Measurements from ENCODE around the gene CBX3.

Gene CBX3

DNA sequence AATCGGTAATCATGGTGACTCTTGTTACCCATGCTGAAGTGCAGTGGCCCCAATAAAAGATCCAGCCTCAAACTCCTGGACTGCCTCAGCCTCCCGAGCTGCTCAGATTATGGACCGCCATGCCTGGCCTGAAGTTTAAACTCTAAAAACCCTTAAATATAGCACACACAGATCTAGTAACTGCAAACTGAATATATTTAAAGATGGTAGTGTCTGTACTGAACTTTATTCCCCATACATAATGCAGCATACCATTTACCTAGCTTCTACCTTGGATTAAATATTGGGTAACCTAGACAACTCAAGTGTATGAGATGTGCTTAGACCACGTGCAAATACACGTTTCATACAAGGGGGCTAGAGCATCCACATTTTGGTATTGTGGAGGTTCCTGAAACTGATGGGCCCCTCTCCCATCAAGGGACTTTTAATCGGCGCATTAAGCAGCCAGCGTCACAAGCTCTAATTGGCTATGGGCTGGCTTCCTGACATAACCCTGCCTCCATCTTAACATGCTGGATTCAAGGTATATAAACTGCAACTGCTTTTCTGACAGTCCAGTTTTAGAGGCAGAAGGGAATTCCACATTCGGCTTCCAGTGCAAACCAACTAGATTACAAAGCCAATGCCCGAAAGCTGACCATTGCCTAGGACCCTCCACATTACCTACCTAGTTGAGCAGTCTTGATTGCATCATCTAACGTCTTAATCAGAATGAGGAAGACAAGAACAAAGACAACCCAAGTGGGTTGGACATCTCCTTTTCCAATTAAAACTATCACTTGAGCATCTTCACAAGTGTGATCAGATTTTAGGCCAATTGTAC lies 14.0 kb upstream of the CBX3 start:
- no peak for DNase-seq (ENCODE audit: low read depth)
- H3K4me3 ChIP-seq (ENCODE audit: low read length), result no peak overlapping the region
- TF ChIP-seq, protein P1, sequence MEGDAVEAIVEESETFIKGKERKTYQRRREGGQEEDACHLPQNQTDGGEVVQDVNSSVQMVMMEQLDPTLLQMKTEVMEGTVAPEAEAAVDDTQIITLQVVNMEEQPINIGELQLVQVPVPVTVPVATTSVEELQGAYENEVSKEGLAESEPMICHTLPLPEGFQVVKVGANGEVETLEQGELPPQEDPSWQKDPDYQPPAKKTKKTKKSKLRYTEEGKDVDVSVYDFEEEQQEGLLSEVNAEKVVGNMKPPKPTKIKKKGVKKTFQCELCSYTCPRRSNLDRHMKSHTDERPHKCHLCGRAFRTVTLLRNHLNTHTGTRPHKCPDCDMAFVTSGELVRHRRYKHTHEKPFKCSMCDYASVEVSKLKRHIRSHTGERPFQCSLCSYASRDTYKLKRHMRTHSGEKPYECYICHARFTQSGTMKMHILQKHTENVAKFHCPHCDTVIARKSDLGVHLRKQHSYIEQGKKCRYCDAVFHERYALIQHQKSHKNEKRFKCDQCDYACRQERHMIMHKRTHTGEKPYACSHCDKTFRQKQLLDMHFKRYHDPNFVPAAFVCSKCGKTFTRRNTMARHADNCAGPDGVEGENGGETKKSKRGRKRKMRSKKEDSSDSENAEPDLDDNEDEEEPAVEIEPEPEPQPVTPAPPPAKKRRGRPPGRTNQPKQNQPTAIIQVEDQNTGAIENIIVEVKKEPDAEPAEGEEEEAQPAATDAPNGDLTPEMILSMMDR (conservative IDR thresholded peaks at IDR 0.05; ENCODE audit: low read depth, low read length), result no peak

- no peak overlapping the region for H3K4me3 ChIP-seq (ENCODE audit: low read length)
- TF ChIP-seq, protein P1 (conservative IDR thresholded peaks at IDR 0.05; ENCODE audit: low read depth, low read length), result no peak
- DNase-seq (ENCODE audit: low read depth), result no peak
Measured at GRCh38 chr7:26188206-26188956, 13.2 kb upstream of the CBX3 start.

DNA sequence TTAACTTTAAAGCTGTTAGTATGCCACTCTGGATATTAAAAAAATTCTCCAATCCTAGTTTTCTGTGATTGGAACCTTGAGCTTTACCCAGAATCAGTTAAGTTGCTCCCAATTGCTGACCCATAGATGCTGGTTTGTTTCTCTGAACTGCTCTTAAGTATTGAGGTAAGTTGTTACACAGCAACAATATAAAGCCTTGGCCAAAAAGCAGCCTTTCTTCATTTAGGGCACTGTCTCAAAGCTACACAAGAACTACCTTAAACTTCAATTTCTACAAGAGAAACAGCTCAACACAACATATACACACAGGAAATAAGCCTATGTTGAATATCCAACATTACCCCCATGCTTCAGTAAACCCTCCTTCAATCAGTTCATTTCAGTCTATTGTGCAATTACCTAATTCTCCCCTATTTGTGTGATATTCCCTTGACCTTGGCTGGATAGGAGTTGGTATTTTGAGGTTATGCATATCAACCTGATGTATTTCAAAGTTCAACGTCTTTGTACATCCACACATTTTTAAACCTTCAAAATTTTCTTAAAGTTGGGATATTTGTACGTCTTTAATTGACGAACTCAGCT lies 12.5 kb upstream of the CBX3 start:
- DNase-seq (ENCODE audit: low read depth), result no peak
- TF ChIP-seq, protein P1 (conservative IDR thresholded peaks at IDR 0.05; ENCODE audit: low read depth, low read length), result no peak
- H3K4me3 ChIP-seq (ENCODE audit: low read length), result no peak overlapping the region

DNA sequence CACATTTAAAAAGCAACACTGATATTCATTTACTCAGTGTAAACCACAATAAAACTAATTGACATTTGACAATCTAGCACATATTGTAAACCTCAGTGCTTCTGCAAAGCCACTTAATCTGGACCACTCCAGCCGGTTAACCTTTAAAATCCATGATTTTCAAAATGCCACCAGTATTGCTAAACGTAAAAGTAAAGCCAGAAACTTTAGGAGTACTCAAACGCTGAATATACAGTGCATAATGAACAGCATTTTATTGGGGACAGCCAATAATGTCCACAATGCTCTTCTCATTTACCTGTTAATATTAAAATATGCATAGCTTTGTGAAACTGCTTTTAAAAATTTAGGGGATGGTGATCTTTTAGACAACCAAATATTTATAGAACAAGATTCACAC lies 11.8 kb upstream of the CBX3 start:
- TF ChIP-seq, protein P1 (conservative IDR thresholded peaks at IDR 0.05; ENCODE audit: low read depth, low read length), result no peak
- no peak overlapping the region for H3K4me3 ChIP-seq (ENCODE audit: low read length)
- DNase-seq (ENCODE audit: low read depth), result no peak

DNA sequence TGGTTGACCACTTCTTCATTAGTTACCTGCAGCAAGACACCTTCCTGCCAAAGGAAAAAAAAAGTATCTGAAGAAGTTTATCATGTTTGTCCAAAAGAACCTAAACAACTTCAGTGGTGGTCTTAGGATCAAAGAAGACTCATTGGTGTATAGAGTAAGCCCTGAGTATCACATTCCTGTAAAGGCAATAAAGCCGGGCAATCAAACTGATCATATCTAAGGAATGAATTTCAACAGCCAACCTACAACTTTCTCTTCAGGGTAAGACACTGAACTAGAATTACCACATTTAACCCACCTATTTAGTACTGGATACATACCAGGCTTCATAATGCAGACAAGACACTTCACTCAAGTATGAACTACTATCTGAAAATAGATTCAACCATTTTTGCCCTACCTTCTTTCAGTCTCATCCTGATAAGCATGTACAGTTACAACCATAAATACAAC lies 11.1 kb upstream of the CBX3 start:
- TF ChIP-seq, protein P1 (conservative IDR thresholded peaks at IDR 0.05; ENCODE audit: low read depth, low read length), result no peak
- no peak overlapping the region for H3K4me3 ChIP-seq (ENCODE audit: low read length)

GRCh38 chr7:26191233-26191973 lies 10.1 kb upstream of the CBX3 start:
- TF ChIP-seq, protein P1 (conservative IDR thresholded peaks at IDR 0.05; ENCODE audit: low read depth, low read length), result no peak
- DNase-seq (ENCODE audit: low read depth), result no peak
- H3K4me3 ChIP-seq (ENCODE audit: low read length), result no peak overlapping the region

More for the DNA sequence above, 11.1 kb upstream of the CBX3 start:
- no peak for DNase-seq (ENCODE audit: low read depth)

Data from retinal pigment epithelial cell (primary cell).